Hepatocyte (in vitro differentiated cells): ENCODE results near the gene CARD14.

Experiments
- CTCF ChIP-seq: fragments of 200-600 bp; sonication (generic); IDR thresholded peaks from 2 replicates; pipeline ENCODE4 v1.5.1; 2016; ENCODE audit warnings: antibody characterized with exemption, mild to moderate bottlenecking; ENCODE audit not compliant: poor library complexity
- EZH2 ChIP-seq: fragments of 200-600 bp; sonication (generic); IDR thresholded peaks from 2 replicates; pipeline ENCODE4 v1.6.1; 2016; ENCODE audit warnings: antibody characterized with exemption, mild to moderate bottlenecking, borderline replicate concordance
- EZH2phosphoT487 ChIP-seq: fragments of 200-600 bp; sonication (generic); IDR thresholded peaks from one replicate; pipeline ENCODE4 v1.6.1; 2018; ENCODE audit warnings: antibody characterized with exemption, mild to moderate bottlenecking, low read depth, moderate library complexity; ENCODE audit not compliant: unreplicated experiment, severe bottlenecking

GRCh38 chr17:80190716-80191115 lies 20.9 kb downstream of the CARD14 start:
- TF ChIP-seq EZH2 (no peak), EZH2phosphoT487 (no peak), CTCF (no peak)
